ACC112 (cell line): ENCODE data around the gene NOXRED1.

ENCODE experiments used
- H2AFZ ChIP-seq: fragments of 200-600 bp; sonication (generic); one replicate; pipeline ENCODE4 v1.6.0; 2017; ENCODE audit warnings: antibody characterized with exemption, low read length; ENCODE audit not compliant: unreplicated experiment
- H3K27ac ChIP-seq: fragments of 200-600 bp; sonication (generic); 2 replicates; pipeline ENCODE4 v1.5.1; 2014; ENCODE audit warnings: low read depth, mild to moderate bottlenecking, antibody characterized with exemption, low read length, moderate library complexity
- H3K27me3 ChIP-seq: fragments of 200-600 bp; sonication (generic); 2 replicates; pipeline ENCODE4 v1.6.1; 2014; ENCODE audit warnings: mild to moderate bottlenecking, antibody characterized with exemption, low read length, moderate library complexity, mixed read lengths; ENCODE audit not compliant: insufficient read depth
- H3K36me3 ChIP-seq: fragments of 200-600 bp; sonication (generic); 2 replicates; pipeline ENCODE4 v1.6.1; 2016; ENCODE audit warnings: mild to moderate bottlenecking, antibody characterized with exemption, low read length, moderate library complexity, mixed read lengths; ENCODE audit not compliant: insufficient read depth
- H3K4me1 ChIP-seq: fragments of 200-600 bp; sonication (generic); one replicate; pipeline ENCODE4 v1.6.1; 2016; ENCODE audit warnings: low read length, mixed read lengths; ENCODE audit not compliant: insufficient read depth, unreplicated experiment, control insufficient read depth
- H3K4me3 ChIP-seq: fragments of 200-600 bp; sonication (generic); 2 replicates; pipeline ENCODE4 v1.5.1; 2014; ENCODE audit warnings: mild to moderate bottlenecking, low read depth, low read length
- H3K79me2 ChIP-seq: fragments of 200-600 bp; sonication (generic); one replicate; pipeline ENCODE4 v1.6.0; 2016; ENCODE audit warnings: low read length; ENCODE audit not compliant: control insufficient read depth, unreplicated experiment, insufficient read depth

Gene NOXRED1

GRCh38 chr14:77346495-77346894 lies 76.8 kb downstream of the NOXRED1 start:
- Histone ChIP-seq H3K79me2 (no peaks in the 10 kb centered on the region), H3K27ac (no peak overlapping the region), H2AFZ (no peak overlapping the region), H3K36me3 (no peaks in the 10 kb centered on the region), H3K4me3 (no peak overlapping the region), H3K27me3 (no peaks in the 10 kb centered on the region), H3K4me1 (no peaks in the 10 kb centered on the region)

DNA sequence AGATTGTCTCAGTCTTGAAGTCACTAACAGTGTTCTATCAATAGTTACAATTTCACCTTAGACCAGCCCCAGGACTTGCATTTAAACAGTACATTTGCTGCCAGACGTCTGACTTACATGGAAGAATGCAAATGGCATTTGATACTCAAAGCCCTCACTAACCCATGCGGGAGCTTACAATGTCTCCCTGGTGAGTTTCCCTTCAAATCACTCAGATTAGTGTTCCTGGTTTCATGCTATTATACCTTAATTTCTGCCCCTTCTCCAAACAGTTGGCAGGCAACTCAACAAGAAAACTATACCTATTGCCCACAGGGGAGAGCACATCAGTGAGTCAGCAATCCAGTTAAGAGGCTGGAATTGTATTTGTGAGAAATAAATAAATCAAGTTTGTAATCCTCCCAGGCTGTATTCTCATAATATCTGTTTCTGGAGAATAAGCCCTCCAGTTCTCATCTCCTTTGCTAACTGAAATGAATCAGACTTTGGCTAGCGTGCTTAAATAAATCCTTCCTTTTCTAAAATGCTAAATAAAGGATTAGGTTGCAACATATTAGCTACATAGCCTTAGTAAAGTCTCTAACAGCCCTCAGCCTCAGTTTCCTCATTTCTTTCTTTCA lies 78.8 kb downstream of the NOXRED1 start:
- no peak overlapping the region for H2AFZ ChIP-seq
- no peak overlapping the region for H3K4me3 ChIP-seq
- H3K36me3 ChIP-seq = no peaks in the 10 kb centered on the region
- no peak overlapping the region for H3K27ac ChIP-seq
- no peaks in the 10 kb centered on the region for H3K4me1 ChIP-seq
- no peaks in the 10 kb centered on the region for H3K27me3 ChIP-seq
- no peaks in the 10 kb centered on the region for H3K79me2 ChIP-seq
